ENCODE results near the gene EXD3.

DNA sequence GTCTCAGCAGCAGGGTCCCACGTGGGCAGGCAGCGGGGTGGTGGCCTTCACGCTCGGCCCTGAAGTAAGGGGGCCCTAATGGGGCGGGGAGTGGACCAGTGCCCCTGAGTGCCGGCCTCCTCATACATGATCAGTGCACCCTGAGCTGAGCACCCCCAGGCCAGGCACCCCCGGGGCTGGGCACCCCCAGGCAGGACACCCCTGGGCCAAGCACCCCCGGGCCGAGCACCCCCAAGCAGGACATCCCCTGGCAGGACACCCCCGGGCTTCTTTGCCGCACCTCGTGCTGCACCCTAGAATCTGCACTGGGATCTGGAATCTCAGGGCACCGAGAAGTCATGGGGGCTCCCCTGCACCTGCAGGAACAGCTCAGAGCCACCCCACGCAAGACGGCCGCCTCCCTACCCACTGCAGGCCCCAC lies 51.4 kb downstream of the EXD3 start:
- TF ChIP-seq, protein P1, sequence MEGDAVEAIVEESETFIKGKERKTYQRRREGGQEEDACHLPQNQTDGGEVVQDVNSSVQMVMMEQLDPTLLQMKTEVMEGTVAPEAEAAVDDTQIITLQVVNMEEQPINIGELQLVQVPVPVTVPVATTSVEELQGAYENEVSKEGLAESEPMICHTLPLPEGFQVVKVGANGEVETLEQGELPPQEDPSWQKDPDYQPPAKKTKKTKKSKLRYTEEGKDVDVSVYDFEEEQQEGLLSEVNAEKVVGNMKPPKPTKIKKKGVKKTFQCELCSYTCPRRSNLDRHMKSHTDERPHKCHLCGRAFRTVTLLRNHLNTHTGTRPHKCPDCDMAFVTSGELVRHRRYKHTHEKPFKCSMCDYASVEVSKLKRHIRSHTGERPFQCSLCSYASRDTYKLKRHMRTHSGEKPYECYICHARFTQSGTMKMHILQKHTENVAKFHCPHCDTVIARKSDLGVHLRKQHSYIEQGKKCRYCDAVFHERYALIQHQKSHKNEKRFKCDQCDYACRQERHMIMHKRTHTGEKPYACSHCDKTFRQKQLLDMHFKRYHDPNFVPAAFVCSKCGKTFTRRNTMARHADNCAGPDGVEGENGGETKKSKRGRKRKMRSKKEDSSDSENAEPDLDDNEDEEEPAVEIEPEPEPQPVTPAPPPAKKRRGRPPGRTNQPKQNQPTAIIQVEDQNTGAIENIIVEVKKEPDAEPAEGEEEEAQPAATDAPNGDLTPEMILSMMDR (IDR thresholded peaks at IDR 0.05; ENCODE audit: low read length), result no peak
- TF ChIP-seq EZH2 (optimal IDR thresholded peaks at IDR 0.05; ENCODE audit: low read depth, low read length), result no peak
- TF ChIP-seq EZH2phosphoT487 (IDR thresholded peaks at IDR 0.05; ENCODE audit: low read length), result no peak
